CD4-positive, alpha-beta T cell treated with Interleukin-15 for 4 hours (primary cell): ENCODE measurements around the gene PLA2G2F.

Experiments
- DNase-seq: peaks from one replicate; pipeline ENCODE4 v3.0.0-alpha.2; 2020; ENCODE audit warnings: low spot score

The PLA2G2F gene

GRCh38 chr1:20172033-20172590 is 33.0 kb downstream of the PLA2G2F start:
- no peak for DNase-seq

GRCh38 chr1:20174937-20175666 is 36.0 kb downstream of the PLA2G2F start:
- DNase-seq = no peak

GRCh38 chr1:20178634-20179370 is 39.7 kb downstream of the PLA2G2F start:
- no peak for DNase-seq

- DNase-seq = no peak
These were observed 40.4 kb downstream of the PLA2G2F start for GRCh38 chr1:20179371-20180128.

- DNase-seq = no peak
These were observed 41.2 kb downstream of the PLA2G2F start for GRCh38 chr1:20180129-20180843.

- DNase-seq = no peak
These were observed 41.7 kb downstream of the PLA2G2F start for GRCh38 chr1:20180844-20181207.

GRCh38 chr1:20182415-20182814 is 43.3 kb downstream of the PLA2G2F start:
- DNase-seq = no peak

GRCh38 chr1:20183035-20183434 is 43.9 kb downstream of the PLA2G2F start:
- DNase-seq = no peak

GRCh38 chr1:20183616-20184271 is 44.6 kb downstream of the PLA2G2F start:
- DNase-seq = no peak

GRCh38 chr1:20184481-20184900 is 45.4 kb downstream of the PLA2G2F start:
- DNase-seq = no peak

GRCh38 chr1:20184997-20185833 is 46.1 kb downstream of the PLA2G2F start:
- DNase-seq = peak; percentile 61

GRCh38 chr1:20185834-20186782 is 47.0 kb downstream of the PLA2G2F start, which contains the start of the genes PLA2G2C and UBXN10:
TSS of gene PLA2G2C (minus strand) at chr1:20186518. CDS start at chr1:20177363, 9,155 bp downstream.
TSS of gene UBXN10 (plus strand) at chr1:20186096. CDS start at chr1:20190562, 4,466 bp downstream.
- peak; percentile 53 for DNase-seq

GRCh38 chr1:20187103-20187812 is 48.1 kb downstream of the PLA2G2F start:
- DNase-seq = peak; percentile 12

GRCh38 chr1:20187813-20188454 is 48.8 kb downstream of the PLA2G2F start:
- DNase-seq = no peak

GRCh38 chr1:20188455-20188817 is 49.3 kb downstream of the PLA2G2F start:
- DNase-seq = no peak

GRCh38 chr1:20189664-20190063 is 50.5 kb downstream of the PLA2G2F start:
- no peak for DNase-seq

GRCh38 chr1:20190256-20191160 is 51.4 kb downstream of the PLA2G2F start:
- DNase-seq = no peak
